ENCODE data around the gene AMH. TPM values are rescaled to one million over a fixed set of nuclear protein-coding genes. Genes with fewer than 3 reads are reported as not detected.

AMH gene
- total and polyA plus RNA-seq, 3 donors from 2014 or later = 50.8 to 268 (median 180) TPM

DNA sequence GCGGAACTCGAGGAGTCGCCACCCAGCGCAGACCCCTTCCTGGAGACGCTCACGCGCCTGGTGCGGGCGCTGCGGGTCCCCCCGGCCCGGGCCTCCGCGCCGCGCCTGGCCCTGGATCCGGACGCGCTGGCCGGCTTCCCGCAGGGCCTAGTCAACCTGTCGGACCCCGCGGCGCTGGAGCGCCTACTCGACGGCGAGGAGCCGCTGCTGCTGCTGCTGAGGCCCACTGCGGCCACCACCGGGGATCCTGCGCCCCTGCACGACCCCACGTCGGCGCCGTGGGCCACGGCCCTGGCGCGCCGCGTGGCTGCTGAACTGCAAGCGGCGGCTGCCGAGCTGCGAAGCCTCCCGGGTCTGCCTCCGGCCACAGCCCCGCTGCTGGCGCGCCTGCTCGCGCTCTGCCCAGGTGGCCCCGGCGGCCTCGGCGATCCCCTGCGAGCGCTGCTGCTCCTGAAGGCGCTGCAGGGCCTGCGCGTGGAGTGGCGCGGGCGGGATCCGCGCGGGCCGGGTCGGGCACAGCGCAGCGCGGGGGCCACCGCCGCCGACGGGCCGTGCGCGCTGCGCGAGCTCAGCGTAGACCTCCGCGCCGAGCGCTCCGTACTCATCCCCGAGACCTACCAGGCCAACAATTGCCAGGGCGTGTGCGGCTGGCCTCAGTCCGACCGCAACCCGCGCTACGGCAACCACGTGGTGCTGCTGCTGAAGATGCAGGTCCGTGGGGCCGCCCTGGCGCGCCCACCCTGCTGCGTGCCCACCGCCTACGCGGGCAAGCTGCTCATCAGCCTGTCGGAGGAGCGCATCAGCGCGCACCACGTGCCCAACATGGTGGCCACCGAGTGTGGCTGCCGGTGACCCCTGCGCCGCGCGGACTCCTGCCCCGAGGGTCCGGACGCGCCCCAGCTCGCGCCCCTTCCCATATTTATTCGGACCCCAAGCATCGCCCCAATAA is 2.3 kb downstream of the AMH start:
- TF ChIP-seq, protein P1, sequence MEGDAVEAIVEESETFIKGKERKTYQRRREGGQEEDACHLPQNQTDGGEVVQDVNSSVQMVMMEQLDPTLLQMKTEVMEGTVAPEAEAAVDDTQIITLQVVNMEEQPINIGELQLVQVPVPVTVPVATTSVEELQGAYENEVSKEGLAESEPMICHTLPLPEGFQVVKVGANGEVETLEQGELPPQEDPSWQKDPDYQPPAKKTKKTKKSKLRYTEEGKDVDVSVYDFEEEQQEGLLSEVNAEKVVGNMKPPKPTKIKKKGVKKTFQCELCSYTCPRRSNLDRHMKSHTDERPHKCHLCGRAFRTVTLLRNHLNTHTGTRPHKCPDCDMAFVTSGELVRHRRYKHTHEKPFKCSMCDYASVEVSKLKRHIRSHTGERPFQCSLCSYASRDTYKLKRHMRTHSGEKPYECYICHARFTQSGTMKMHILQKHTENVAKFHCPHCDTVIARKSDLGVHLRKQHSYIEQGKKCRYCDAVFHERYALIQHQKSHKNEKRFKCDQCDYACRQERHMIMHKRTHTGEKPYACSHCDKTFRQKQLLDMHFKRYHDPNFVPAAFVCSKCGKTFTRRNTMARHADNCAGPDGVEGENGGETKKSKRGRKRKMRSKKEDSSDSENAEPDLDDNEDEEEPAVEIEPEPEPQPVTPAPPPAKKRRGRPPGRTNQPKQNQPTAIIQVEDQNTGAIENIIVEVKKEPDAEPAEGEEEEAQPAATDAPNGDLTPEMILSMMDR (IDR thresholded peaks at IDR 0.05) = no peak
- no peak for TF ChIP-seq POLR2A (IDR thresholded peaks at IDR 0.05)
- intact Hi-C loops (cut with DNase I; ENCODE audit: low total_unique reads) = no loop called here
- H3K4me3 ChIP-seq = peak overlapping the region; percentile 18 to 50
- no peaks in the 10 kb centered on the region for H3K9me3 ChIP-seq
- H3K27me3 ChIP-seq = no peaks in the 10 kb centered on the region
- H3K4me1 ChIP-seq = peaks cover 39% of the 10 kb centered on the region
- no peak for DNase-seq
- 3 to 10% methylated on average over 6 to 33 of the region's 125 CpGs for WGBS, 2 donors
- no peak overlapping the region for H3K27ac ChIP-seq
- H3K36me3 ChIP-seq (ENCODE audit: low read depth, missing control alignments) = no peaks in the 10 kb centered on the region

GRCh38 chr19:2252055-2252796 is 3.1 kb downstream of the AMH start:
- Histone ChIP-seq H3K36me3 (ENCODE audit: low read depth, missing control alignments) (no peaks in the 10 kb centered on the region), H3K4me1 (peaks cover 34% of the 10 kb centered on the region), H3K4me3 (peak overlapping the region in 1 of 2 donors; percentile 50), H3K9me3 (no peaks in the 10 kb centered on the region), H3K27me3 (no peaks in the 10 kb centered on the region), H3K27ac (no peak overlapping the region)
- no peak for TF ChIP-seq POLR2A (IDR thresholded peaks at IDR 0.05)
- TF ChIP-seq, protein P1 (IDR thresholded peaks at IDR 0.05) = no peak
- DNase-seq = no peak
- 5 to 6% methylated on average over 31 to 74 of the region's 74 CpGs for WGBS, 2 donors
- intact Hi-C loops (cut with DNase I; ENCODE audit: low total_unique reads) = no loop called here

DNA sequence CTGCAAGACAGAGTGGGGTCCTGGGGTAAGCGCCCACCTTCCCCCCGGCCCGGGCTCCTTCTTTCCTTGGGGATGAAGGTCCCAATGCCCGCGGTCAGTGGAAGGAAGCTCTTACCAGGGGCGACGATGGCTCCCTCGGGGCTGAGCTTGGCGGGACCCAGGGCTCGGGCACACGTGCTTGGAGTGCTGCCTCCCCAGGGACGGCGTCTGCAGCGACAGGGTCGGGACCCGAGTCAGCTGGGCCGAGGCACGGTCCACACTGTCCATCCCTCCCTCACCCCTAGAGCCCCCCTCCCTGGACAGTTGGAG is 3.6 kb downstream of the AMH start:
- Histone ChIP-seq H3K27me3 (no peaks in the 10 kb centered on the region), H3K4me3 (peak overlapping the region in 1 of 2 donors; percentile 50), H3K36me3 (ENCODE audit: low read depth, missing control alignments) (no peaks in the 10 kb centered on the region), H3K27ac (no peak overlapping the region), H3K4me1 (peaks cover 30% of the 10 kb centered on the region), H3K9me3 (no peaks in the 10 kb centered on the region)
- TF ChIP-seq, protein P1 (IDR thresholded peaks at IDR 0.05) = no peak
- no peak for TF ChIP-seq POLR2A (IDR thresholded peaks at IDR 0.05)
- DNase-seq = no peak
- intact Hi-C loops (cut with DNase I; ENCODE audit: low total_unique reads) = no loop called here
- WGBS, 2 donors = 4 to 9% methylated on average over 9 to 18 of the region's 18 CpGs

DNA sequence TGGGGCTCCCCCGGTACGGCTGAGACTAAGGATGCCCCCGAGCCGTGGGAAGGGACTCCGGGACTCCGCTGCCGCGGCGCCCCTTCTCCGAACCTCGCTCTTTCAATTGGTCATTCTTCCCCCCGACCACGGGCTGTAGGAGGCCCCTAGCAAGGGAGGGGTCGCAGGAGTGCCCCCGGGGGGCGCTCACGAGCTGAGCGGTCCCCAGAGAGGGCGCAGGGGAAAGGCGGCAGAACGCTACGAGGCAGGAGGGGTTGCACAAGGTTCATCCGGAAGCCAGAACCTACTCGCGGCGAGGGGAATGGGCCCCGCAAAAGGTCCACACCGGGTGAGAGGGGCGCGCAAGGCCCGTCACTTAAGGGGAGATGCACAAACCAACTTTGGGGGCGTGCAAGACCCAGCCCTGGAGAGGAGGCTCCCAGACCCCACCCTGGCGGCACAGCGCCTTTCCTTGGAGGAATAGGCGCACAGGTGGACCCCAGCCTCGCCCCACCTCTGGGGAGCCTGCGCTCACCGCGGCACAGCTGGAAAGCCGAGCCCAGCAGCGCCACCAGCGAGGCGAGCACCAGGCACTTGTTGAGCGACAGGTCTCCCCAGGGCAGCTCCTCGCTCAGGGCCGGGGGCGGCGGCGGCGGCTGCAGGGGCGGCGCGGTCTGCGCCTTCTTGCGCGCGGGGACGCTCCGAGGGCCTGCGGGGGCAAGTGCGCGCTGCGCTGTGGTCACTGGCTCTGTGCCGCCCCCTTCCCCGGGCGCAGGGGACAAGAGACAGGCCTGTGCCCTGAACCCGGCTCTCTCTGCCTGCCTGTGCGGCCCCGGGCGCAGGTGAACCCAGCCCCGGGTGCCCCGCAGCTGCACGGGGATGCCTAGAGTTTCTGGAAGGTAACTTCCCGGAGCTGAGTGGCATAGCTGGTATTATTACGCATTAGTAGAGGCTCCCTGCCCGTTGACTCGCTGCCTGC is 4.3 kb downstream of the AMH start:
- no peaks in the 10 kb centered on the region for H3K9me3 ChIP-seq
- H3K4me3 ChIP-seq = peak overlapping the region in 1 of 2 donors; percentile 50
- H3K4me1 ChIP-seq = peaks cover 30% of the 10 kb centered on the region
- no peaks in the 10 kb centered on the region for H3K36me3 ChIP-seq (ENCODE audit: low read depth, missing control alignments)
- WGBS, 2 donors = 0 to 5% methylated on average over 2 to 51 of the region's 77 CpGs
- intact Hi-C loops (cut with DNase I; ENCODE audit: low total_unique reads) = no loop called here
- no peak overlapping the region for H3K27ac ChIP-seq
- no peak for DNase-seq
- TF ChIP-seq, protein P1 (IDR thresholded peaks at IDR 0.05) = no peak
- no peak for TF ChIP-seq POLR2A (IDR thresholded peaks at IDR 0.05)
- H3K27me3 ChIP-seq = no peaks in the 10 kb centered on the region
